H1 (cell line): ENCODE measurements around the gene KCMF1. TPM values are rescaled to one million over a fixed set of nuclear protein-coding genes. Genes with fewer than 3 reads are reported as not detected.

Source experiments
- CTCF ChIA-PET: fragments of 300-600 bp; sonication (Branson Sonifier 250); formaldehyde crosslinking; loops from one replicate; lab custom pipeline; 2021; ENCODE audit not compliant: partially characterized antibody; lab: Charles Lee
- POLR2A ChIA-PET: fragments of 300-600 bp; sonication (Branson Sonifier 250); formaldehyde crosslinking; loops from one replicate; lab custom pipeline; 2021; ENCODE audit warnings: inconsistent platforms; ENCODE audit not compliant: partially characterized antibody; lab: Charles Lee
- DNase-seq, 2 experiments: peaks; one replicate each; pipeline versions ENCODE4 v3.0.0 to v3.0.0-alpha.2; 2010 to 2022; ENCODE audit warnings: low spot score in 2 of 2, low read depth in 1 of 2, mixed read lengths in 1 of 2
- FAIRE-seq: peaks from 2 replicates; lab custom pipeline; 2011; peaks lifted over from hg19 to GRCh38; lab: Jason Lieb, UNC
- H2AFZ ChIP-seq: 2 replicates; pipeline ENCODE4 v1.8.1; 2012; ENCODE audit warnings: low read length, inconsistent platforms
- H2AK5ac ChIP-seq: 2 replicates; pipeline ENCODE4 v1.6.1; 2013; ENCODE audit warnings: low read depth, low read length
- H2BK120ac ChIP-seq: replicated peaks from 2 replicates; pipeline ENCODE3; 2013; ENCODE audit warnings: low read depth, low read length, inconsistent platforms
- H2BK12ac ChIP-seq: 2 replicates; pipeline ENCODE4 v1.6.1; 2013; ENCODE audit warnings: low read depth, low read length
- H2BK15ac ChIP-seq: 2 replicates; pipeline ENCODE4 v1.6.1; 2013; ENCODE audit warnings: low read length
- H2BK20ac ChIP-seq: 2 replicates; pipeline ENCODE4 v1.6.1; 2013; ENCODE audit warnings: low read length
- H2BK5ac ChIP-seq: 2 replicates; pipeline ENCODE4 v1.6.1; 2013; ENCODE audit warnings: low read depth, low read length
- H3K14ac ChIP-seq: 2 replicates; pipeline ENCODE4 v1.6.1; 2013; ENCODE audit warnings: inconsistent platforms; ENCODE audit not compliant: insufficient read length
- H3K18ac ChIP-seq: 2 replicates; pipeline ENCODE4 v1.6.1; 2013; ENCODE audit warnings: low read length; ENCODE audit errors: extremely low read depth
- H3K23ac ChIP-seq: 2 replicates; pipeline ENCODE4 v1.6.1; 2013; ENCODE audit warnings: inconsistent platforms; ENCODE audit not compliant: insufficient read length
- H3K23me2 ChIP-seq: 2 replicates; pipeline ENCODE4 v1.6.1; 2013; ENCODE audit warnings: low read depth, low read length
- H3K27ac ChIP-seq: 2 replicates; pipeline ENCODE4 v1.6.1; 2011; ENCODE audit warnings: low read depth, low read length, inconsistent platforms
- H3K27me3 ChIP-seq, 4 experiments: replicated peaks in 1 of 4; 1 replicate in 1 of 4; 2 replicates in 3 of 4; pipeline versions ENCODE4 v1.6.1 to v1.8.1; 2011 to 2013; ENCODE audit warnings: low read length in 3 of 4, mild to moderate bottlenecking in 3 of 4, inconsistent platforms in 2 of 4, mixed read lengths in 2 of 4, moderate library complexity in 1 of 4; ENCODE audit not compliant: control insufficient read depth in 3 of 4, insufficient read depth in 3 of 4; ENCODE audit errors: extremely low read depth in 1 of 4
- H3K36me3 ChIP-seq, 4 experiments: 2 replicates each; pipeline versions ENCODE4 v1.6.1 to v1.8.1; 2011 to 2013; ENCODE audit warnings: mild to moderate bottlenecking in 4 of 4, low read length in 3 of 4, moderate library complexity in 2 of 4, control low read depth in 1 of 4, inconsistent platforms in 1 of 4; ENCODE audit not compliant: insufficient read depth in 4 of 4, control insufficient read depth in 2 of 4
- H3K4ac ChIP-seq: replicated peaks from 2 replicates; pipeline ENCODE3; 2013; ENCODE audit warnings: low read length, low read depth, mixed read lengths, inconsistent platforms; ENCODE audit not compliant: insufficient read length
- H3K4me1 ChIP-seq, 4 experiments: replicated peaks in 1 of 4; 1 replicate in 1 of 4; 2 replicates in 3 of 4; pipeline versions ENCODE4 v1.6.1 to v1.8.1; 2011 to 2013; ENCODE audit warnings: low read length in 3 of 4, inconsistent platforms in 2 of 4, mixed read lengths in 1 of 4; ENCODE audit not compliant: insufficient read depth in 4 of 4, control insufficient read depth in 3 of 4
- H3K4me2 ChIP-seq, 2 experiments: 2 replicates each; pipeline versions ENCODE4 v1.6.1 to v1.8.1; 2011 to 2013; ENCODE audit warnings: low read depth in 2 of 2, low read length in 2 of 2, control low read depth in 1 of 2, inconsistent platforms in 1 of 2, mild to moderate bottlenecking in 1 of 2; ENCODE audit not compliant: insufficient read depth in 1 of 2
- H3K4me3 ChIP-seq, 4 experiments: fragments of 200-600, 300-600 bp in 1 of 4; sonication (generic), shearing (Covaris generic), sonication (Bioruptor Twin) in 1 of 4; 2 replicates each; pipeline versions ENCODE4 v1.5.1 to v1.8.1; 2011 to 2016; ENCODE audit warnings: low read length in 4 of 4, low read depth in 3 of 4, control low read depth in 2 of 4, inconsistent platforms in 2 of 4, mild to moderate bottlenecking in 2 of 4, mixed read lengths in 1 of 4, moderate library complexity in 1 of 4; ENCODE audit not compliant: insufficient read depth in 2 of 4; ENCODE audit errors: extremely low read depth in 1 of 4
- H3K56ac ChIP-seq: replicated peaks from 2 replicates; pipeline ENCODE3; 2013; ENCODE audit warnings: low read depth, mild to moderate bottlenecking, mixed read lengths, low read length, inconsistent platforms; ENCODE audit not compliant: insufficient read length
- H3K79me1 ChIP-seq: 2 replicates; pipeline ENCODE4 v1.6.1; 2013; ENCODE audit warnings: low read depth, low read length, control low read depth
- H3K79me2 ChIP-seq, 2 experiments: 2 replicates each; pipeline versions ENCODE4 v1.6.1 to v1.8.1; 2012 to 2013; ENCODE audit warnings: low read length in 2 of 2, mild to moderate bottlenecking in 2 of 2, inconsistent platforms in 1 of 2; ENCODE audit not compliant: insufficient read depth in 2 of 2, control insufficient read depth in 1 of 2
- H3K9ac ChIP-seq, 4 experiments: replicated peaks in 1 of 4; 1 replicate in 1 of 4; 2 replicates in 3 of 4; pipeline versions ENCODE4 v1.6.1 to v1.8.1; 2011 to 2013; ENCODE audit warnings: low read depth in 3 of 4, low read length in 3 of 4, control low read depth in 2 of 4, mild to moderate bottlenecking in 2 of 4, moderate library complexity in 2 of 4, inconsistent platforms in 1 of 4; ENCODE audit errors: extremely low read depth in 1 of 4
- H3K9me3 ChIP-seq, 2 experiments: 2 replicates each; pipeline versions ENCODE4 v1.6.1 to v1.8.1; 2012 to 2013; ENCODE audit warnings: mild to moderate bottlenecking in 2 of 2, moderate library complexity in 2 of 2, control low read depth in 1 of 2, inconsistent platforms in 1 of 2, low read depth in 1 of 2, low read length in 1 of 2, mixed read lengths in 1 of 2; ENCODE audit not compliant: insufficient read depth in 2 of 2
- H4K20me1 ChIP-seq, 2 experiments: replicated peaks in 1 of 2; 2 replicates each; pipeline versions ENCODE3 to v1.8.1; 2011 to 2013; ENCODE audit warnings: inconsistent platforms in 2 of 2, low read length in 2 of 2, mild to moderate bottlenecking in 1 of 2; ENCODE audit not compliant: insufficient read depth in 2 of 2, control insufficient read depth in 1 of 2
- H4K5ac ChIP-seq: 2 replicates; pipeline ENCODE4 v1.6.1; 2013; ENCODE audit warnings: low read length, low read depth, mixed read lengths, inconsistent platforms; ENCODE audit not compliant: insufficient read length
- H4K8ac ChIP-seq: 2 replicates; pipeline ENCODE4 v1.8.0; 2013; ENCODE audit warnings: mild to moderate bottlenecking, moderate library complexity, low read length, inconsistent platforms; ENCODE audit not compliant: insufficient read depth; ENCODE audit errors: extremely low read depth
- H4K91ac ChIP-seq: replicated peaks from 2 replicates; pipeline ENCODE3; 2013; ENCODE audit warnings: low read length, mixed read lengths, inconsistent platforms; ENCODE audit not compliant: insufficient read length
- CBX8 ChIP-seq: fragments of 300-800, 300-1000 bp; sonication (generic); IDR thresholded peaks from 2 replicates; pipeline ENCODE4 v1.7.1; 2016; ENCODE audit warnings: low read depth, low read length, borderline replicate concordance
- POLR2AphosphoS5 ChIP-seq: IDR thresholded peaks from 2 replicates; pipeline ENCODE4 v1.6.1; 2011; ENCODE audit warnings: low read depth, low read length
- RBBP5 ChIP-seq: IDR thresholded peaks from 2 replicates; pipeline ENCODE4 v1.7.1; 2012; ENCODE audit warnings: low read depth, mild to moderate bottlenecking, inconsistent platforms, low read length, moderate library complexity, borderline replicate concordance
- SP1 ChIP-seq: IDR thresholded peaks from 2 replicates; pipeline ENCODE4 v1.6.1; 2011; ENCODE audit warnings: low read depth, low read length
- SP2 ChIP-seq: IDR thresholded peaks from 2 replicates; pipeline ENCODE4 v1.6.1; 2012; ENCODE audit warnings: mild to moderate bottlenecking, low read length, inconsistent platforms
- SUZ12 ChIP-seq: fragments of 200-600 bp; sonication (generic); IDR thresholded peaks from 2 replicates; pipeline ENCODE4 v1.6.1; 2012; ENCODE audit warnings: mild to moderate bottlenecking, inconsistent platforms, low read length, moderate library complexity, mixed read lengths
- TAF7 ChIP-seq: optimal IDR thresholded peaks from 2 replicates; pipeline ENCODE3; 2011; ENCODE audit warnings: low read depth, mild to moderate bottlenecking, inconsistent platforms, low read length, moderate library complexity, borderline replicate concordance
- TCF12 ChIP-seq: IDR thresholded peaks from 2 replicates; pipeline ENCODE4 v1.6.1; 2011; ENCODE audit warnings: low read depth, mild to moderate bottlenecking, low read length
- WGBS, 2 experiments: shearing (Covaris generic) in 1 of 2; methylation state at CpG; one replicate each; pipeline versions ENCODE4 v1.1.6 to v1.1.7; 2013 to 2015; ENCODE audit warnings: low lambda C conversion rate in 2 of 2, mixed read lengths in 2 of 2, inconsistent platforms in 1 of 2, low coverage in 1 of 2, missing lambda C conversion rate in 1 of 2; ENCODE audit not compliant: insufficient replicate concordance in 2 of 2, insufficient coverage in 1 of 2, insufficient read length in 1 of 2; ENCODE audit errors: extremely low coverage in 1 of 2, missing lambda C conversion rate in 1 of 2; 5-methylcytosine and 5-hydroxymethylcytosine counted together
- polyA plus RNA-seq, 7 experiments: library from polyadenylated mRNA; depleted of rRNA in 3 of 7; stranded (reverse) in 5 of 7; unstranded in 2 of 7; fragments of >200 nt in 5 of 7; fragments of 200-250 nt in 2 of 7; gene quantifications; 1 replicate in 5 of 7; 2 replicates in 1 of 7; 4 replicates in 1 of 7; pipeline versions ENCODE4 v1.2.1 to v1.2.3, GENCODE V29; 2011 to 2013; ENCODE audit warnings: missing spikeins in 2 of 7, mixed read lengths in 2 of 7
- total RNA-seq: library from RNA; stranded (reverse); fragmentation: NEBNext Ultra II Directional; extraction: Animal tissue kit (Norgen Biotek cat#: 25700); gene quantifications from 2 replicates; pipeline ENCODE4 v1.2.1, GENCODE V29; 2021
- TF ChIP-seq, protein P1 (sequence below), 3 experiments: IDR thresholded peaks; 1 replicate in 2 of 3; 2 replicates in 1 of 3; pipeline versions ENCODE4 v1.5.1 to v1.6.1; 2011; ENCODE audit warnings: low read length in 3 of 3, mild to moderate bottlenecking in 3 of 3, inconsistent platforms in 2 of 3, low read depth in 1 of 3, moderate library complexity in 1 of 3; ENCODE audit not compliant: insufficient read depth in 1 of 3; ENCODE audit errors: control extremely low read depth in 1 of 3

Gene KCMF1
- total and polyA plus RNA-seq, 2 of the 8 experiments (the other 6 are each of a cell fraction or from before 2014, with no cell fraction given) = 86.9 to 149 TPM

DNA sequence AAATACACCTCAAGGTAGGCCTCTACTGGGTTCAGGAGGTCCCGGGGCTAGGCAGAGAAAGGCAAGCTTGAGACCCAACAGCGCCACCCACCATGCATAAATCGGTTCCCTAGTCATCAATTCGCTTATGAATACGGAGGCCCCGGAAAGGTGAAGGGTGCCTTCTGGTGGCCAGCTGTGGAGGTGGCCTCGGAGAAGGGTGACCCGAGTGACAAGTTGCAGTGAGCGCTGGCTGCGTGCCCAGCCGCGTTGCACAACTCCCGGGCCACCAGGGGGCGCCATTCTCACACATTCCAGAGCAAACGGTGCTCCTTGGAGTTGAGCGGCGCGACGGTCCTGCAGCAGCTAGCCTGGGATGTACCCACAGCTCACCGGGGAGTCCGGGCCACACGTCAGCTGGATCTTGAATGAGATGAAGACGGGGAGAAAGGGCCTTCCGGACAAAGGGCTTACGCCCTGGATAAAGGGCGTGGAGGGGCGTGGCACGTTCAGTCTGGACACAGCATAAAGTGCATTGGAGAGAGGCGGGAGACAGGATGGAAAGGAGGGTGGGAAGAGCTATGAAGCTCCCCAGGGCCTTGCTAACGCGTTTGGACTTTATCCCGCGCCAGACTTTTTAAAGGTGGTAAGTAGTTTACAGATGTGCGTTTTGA, 45.1 kb upstream of the KCMF1 start:
- no peaks in the 10 kb centered on the region for H3K79me1 ChIP-seq
- H3K9me3 ChIP-seq = no peaks in the 10 kb centered on the region
- H3K79me2 ChIP-seq = no peaks in the 10 kb centered on the region
- no peaks in the 10 kb centered on the region for H3K36me3 ChIP-seq
- WGBS, 2 experiments = 13% methylated on average over 34 of the region's 34 CpGs; no CpG with 5 or more reads in 1 of the 2 experiments
- H3K27ac ChIP-seq = no peak overlapping the region
- H3K14ac ChIP-seq = no peak overlapping the region
- no peak overlapping the region for H4K5ac ChIP-seq
- peak; percentile 96 to 100 for DNase-seq
- H3K23me2 ChIP-seq = no peaks in the 10 kb centered on the region
- no peaks in the 10 kb centered on the region for H4K20me1 ChIP-seq
- peak overlapping the region; percentile 90; the same call in 1 of the 2 replicates for H2BK12ac ChIP-seq
- H2BK20ac ChIP-seq = peak overlapping the region; percentile 93; the same call in 1 of the 2 replicates
- 0 out of 2 replicates have a peak overlapping the region, but pooled peaks have one; percentile 65 for H2AFZ ChIP-seq
- H3K4me3 ChIP-seq = peak overlapping the region in 3 of 4 experiments; percentile 28 to 53 (median 45); a peak in 6 of 8 replicates
- peak overlapping the region; percentile 62; the same call in 1 of the 2 replicates for H2BK5ac ChIP-seq
- peaks cover 0 to 10% (median 2%) of the 10 kb centered on the region in 4 experiments; a peak in 2 of 7 replicates for H3K4me1 ChIP-seq
- peak overlapping the region; percentile 46; the same call in 1 of the 2 replicates for H2BK15ac ChIP-seq
- peak overlapping the region; percentile 15; the same call in 1 of the 2 replicates for H3K18ac ChIP-seq
- peak overlapping the region; percentile 13 to 80 for H3K4me2 ChIP-seq
- FAIRE-seq = no peak
- no peak overlapping the region for H3K4ac ChIP-seq
- POLR2A ChIA-PET = interaction anchor here (0.7 to 3.1 kb wide), 20 partner anchors 12 to 613 kb away, joined by 3 to 36 read pairs (median 4); partner anchors contain the start of genes KCMF1, MAT2A, TMSB10 and TRABD2A
- H3K56ac ChIP-seq = no peak overlapping the region
- H3K23ac ChIP-seq = no peak overlapping the region
- H2AK5ac ChIP-seq = no peak overlapping the region; the same call in 1 of the 2 replicates
- no peak overlapping the region for H2BK120ac ChIP-seq
- peak overlapping the region; percentile 85 for H4K91ac ChIP-seq
- peaks cover 0 to 9% (median 3%) of the 10 kb centered on the region in 4 experiments; a peak in 2 of 7 replicates for H3K27me3 ChIP-seq
- no peak overlapping the region for H3K9ac ChIP-seq
- no peak overlapping the region for H4K8ac ChIP-seq
- CTCF ChIA-PET = interaction anchor here (0.6 to 3.8 kb wide), 67 partner anchors 9 to 451 kb away, joined by 3 to 57 read pairs (median 5); partner anchors contain the start of genes TMSB10 and TRABD2A
- TF ChIP-seq SP1 = no peak
- TF ChIP-seq, protein P1, sequence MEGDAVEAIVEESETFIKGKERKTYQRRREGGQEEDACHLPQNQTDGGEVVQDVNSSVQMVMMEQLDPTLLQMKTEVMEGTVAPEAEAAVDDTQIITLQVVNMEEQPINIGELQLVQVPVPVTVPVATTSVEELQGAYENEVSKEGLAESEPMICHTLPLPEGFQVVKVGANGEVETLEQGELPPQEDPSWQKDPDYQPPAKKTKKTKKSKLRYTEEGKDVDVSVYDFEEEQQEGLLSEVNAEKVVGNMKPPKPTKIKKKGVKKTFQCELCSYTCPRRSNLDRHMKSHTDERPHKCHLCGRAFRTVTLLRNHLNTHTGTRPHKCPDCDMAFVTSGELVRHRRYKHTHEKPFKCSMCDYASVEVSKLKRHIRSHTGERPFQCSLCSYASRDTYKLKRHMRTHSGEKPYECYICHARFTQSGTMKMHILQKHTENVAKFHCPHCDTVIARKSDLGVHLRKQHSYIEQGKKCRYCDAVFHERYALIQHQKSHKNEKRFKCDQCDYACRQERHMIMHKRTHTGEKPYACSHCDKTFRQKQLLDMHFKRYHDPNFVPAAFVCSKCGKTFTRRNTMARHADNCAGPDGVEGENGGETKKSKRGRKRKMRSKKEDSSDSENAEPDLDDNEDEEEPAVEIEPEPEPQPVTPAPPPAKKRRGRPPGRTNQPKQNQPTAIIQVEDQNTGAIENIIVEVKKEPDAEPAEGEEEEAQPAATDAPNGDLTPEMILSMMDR (IDR thresholded peaks at IDR 0.05; ENCODE audit: control extremely low read depth in 1 of 3, insufficient read depth in 1 of 3, low read depth in 1 of 3, low read length in 3 of 3) = peak; percentile 96 to 99 (median 97)
- TF ChIP-seq CBX8 = no peak
- peak; percentile 73; the same call in 1 of the 2 replicates for TF ChIP-seq TCF12
- no peak for TF ChIP-seq RBBP5
- TF ChIP-seq TAF7 = no peak
- no peak for TF ChIP-seq SUZ12
- no peak for TF ChIP-seq POLR2AphosphoS5
- no peak for TF ChIP-seq SP2
